HFFc6 (cell line): Measurements from ENCODE around the gene LMNTD2. TPM values are rescaled to one million over a fixed set of nuclear protein-coding genes. Genes with fewer than 3 reads are reported as not detected.

Experiments
- DNase-seq: peaks from one replicate; pipeline ENCODE4 v3.0.0-alpha.2; 2018
- H3K27ac Mint-ChIP-seq: 2 replicates; pipeline ENCODE4 v1.8.0; 2020; ENCODE audit warnings: mild to moderate bottlenecking, mixed read lengths
- H3K27me3 Mint-ChIP-seq: 2 replicates; pipeline ENCODE4 v1.8.0; 2021; ENCODE audit warnings: mild to moderate bottlenecking, moderate library complexity, mixed read lengths; ENCODE audit not compliant: insufficient read depth
- H3K36me3 Mint-ChIP-seq: 2 replicates; pipeline ENCODE4 v1.8.0; 2021; ENCODE audit warnings: low read depth, mixed read lengths
- H3K4me1 Mint-ChIP-seq: 2 replicates; pipeline ENCODE4 v1.8.0; 2020; ENCODE audit warnings: low read depth, mixed read lengths
- H3K4me3 Mint-ChIP-seq: 2 replicates; pipeline ENCODE4 v1.8.0; 2020; ENCODE audit warnings: mild to moderate bottlenecking, moderate library complexity, mixed read lengths
- H3K9me3 Mint-ChIP-seq: 2 replicates; pipeline ENCODE4 v1.8.0; 2020; ENCODE audit warnings: mild to moderate bottlenecking, mixed read lengths
- total RNA-seq, 6 experiments: library from RNA; stranded (reverse); fragmentation: NEBNext Ultra II Directional; extraction: Animal tissue kit (Norgen Biotek cat#: 25700); gene quantifications; 2 replicates in 1 of 6; 3 replicates in 5 of 6; pipeline ENCODE4 v1.2.3, GENCODE V29; 2021
- TF ChIP-seq, protein P1 (sequence below): fragments of 200-600 bp; sonication (generic); IDR thresholded peaks from 2 replicates; pipeline ENCODE4 v1.5.0; 2021; ENCODE audit warnings: antibody characterized with exemption, mild to moderate bottlenecking

Gene LMNTD2
- total RNA-seq, 6 experiments from 2014 or later, result 0.37 to 2.3 (median 0.97) TPM

- peak overlapping the region; percentile 79 for H3K4me3 Mint-ChIP-seq
- H3K36me3 Mint-ChIP-seq, result no peaks in the 10 kb centered on the region
- no peaks in the 10 kb centered on the region for H3K4me1 Mint-ChIP-seq
Measured at GRCh38 chr11:533586-534395, 26.7 kb downstream of the LMNTD2 start.

GRCh38 chr11:532986-533585 lies 27.5 kb downstream of the LMNTD2 start:
- DNase-seq, result no peak
- no peaks in the 10 kb centered on the region for H3K9me3 Mint-ChIP-seq
- no peak overlapping the region for H3K27ac Mint-ChIP-seq
- TF ChIP-seq, protein P1, sequence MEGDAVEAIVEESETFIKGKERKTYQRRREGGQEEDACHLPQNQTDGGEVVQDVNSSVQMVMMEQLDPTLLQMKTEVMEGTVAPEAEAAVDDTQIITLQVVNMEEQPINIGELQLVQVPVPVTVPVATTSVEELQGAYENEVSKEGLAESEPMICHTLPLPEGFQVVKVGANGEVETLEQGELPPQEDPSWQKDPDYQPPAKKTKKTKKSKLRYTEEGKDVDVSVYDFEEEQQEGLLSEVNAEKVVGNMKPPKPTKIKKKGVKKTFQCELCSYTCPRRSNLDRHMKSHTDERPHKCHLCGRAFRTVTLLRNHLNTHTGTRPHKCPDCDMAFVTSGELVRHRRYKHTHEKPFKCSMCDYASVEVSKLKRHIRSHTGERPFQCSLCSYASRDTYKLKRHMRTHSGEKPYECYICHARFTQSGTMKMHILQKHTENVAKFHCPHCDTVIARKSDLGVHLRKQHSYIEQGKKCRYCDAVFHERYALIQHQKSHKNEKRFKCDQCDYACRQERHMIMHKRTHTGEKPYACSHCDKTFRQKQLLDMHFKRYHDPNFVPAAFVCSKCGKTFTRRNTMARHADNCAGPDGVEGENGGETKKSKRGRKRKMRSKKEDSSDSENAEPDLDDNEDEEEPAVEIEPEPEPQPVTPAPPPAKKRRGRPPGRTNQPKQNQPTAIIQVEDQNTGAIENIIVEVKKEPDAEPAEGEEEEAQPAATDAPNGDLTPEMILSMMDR, result no peak
- no peaks in the 10 kb centered on the region for H3K4me1 Mint-ChIP-seq
- no peaks in the 10 kb centered on the region for H3K36me3 Mint-ChIP-seq
- peaks cover 2% of the 10 kb centered on the region for H3K27me3 Mint-ChIP-seq
- H3K4me3 Mint-ChIP-seq, result no peak overlapping the region

More at GRCh38 chr11:533586-534395, 26.7 kb downstream of the LMNTD2 start:
- DNase-seq, result no peak
- TF ChIP-seq, protein P1, result no peak
- Mint-ChIP-seq H3K27ac (no peak overlapping the region), H3K9me3 (no peaks in the 10 kb centered on the region), H3K27me3 (peaks cover 2% of the 10 kb centered on the region)

GRCh38 chr11:532527-532985 lies 28.0 kb downstream of the LMNTD2 start:
- H3K4me3 Mint-ChIP-seq, result no peak overlapping the region
- H3K27me3 Mint-ChIP-seq, result peaks cover 2% of the 10 kb centered on the region
- H3K27ac Mint-ChIP-seq, result no peak overlapping the region
- TF ChIP-seq, protein P1, result no peak
- DNase-seq, result no peak
- no peaks in the 10 kb centered on the region for H3K9me3 Mint-ChIP-seq
- no peaks in the 10 kb centered on the region for H3K4me1 Mint-ChIP-seq
- H3K36me3 Mint-ChIP-seq, result no peaks in the 10 kb centered on the region

- DNase-seq, result no peak
- no peak overlapping the region for H3K4me3 Mint-ChIP-seq
- no peak overlapping the region for H3K27ac Mint-ChIP-seq
- H3K4me1 Mint-ChIP-seq, result no peaks in the 10 kb centered on the region
- H3K36me3 Mint-ChIP-seq, result no peaks in the 10 kb centered on the region
- TF ChIP-seq, protein P1, result no peak
- H3K27me3 Mint-ChIP-seq, result peaks cover 2% of the 10 kb centered on the region
- H3K9me3 Mint-ChIP-seq, result no peaks in the 10 kb centered on the region
Measured at GRCh38 chr11:531919-532526, 28.5 kb downstream of the LMNTD2 start.

GRCh38 chr11:530960-531831 lies 29.3 kb downstream of the LMNTD2 start:
- Mint-ChIP-seq H3K27me3 (peaks cover 2% of the 10 kb centered on the region), H3K36me3 (no peaks in the 10 kb centered on the region), H3K4me1 (no peaks in the 10 kb centered on the region; the same call in 1 of the 2 replicates), H3K9me3 (no peaks in the 10 kb centered on the region), H3K27ac (no peak overlapping the region), H3K4me3 (no peak overlapping the region)
- TF ChIP-seq, protein P1, result no peak
- no peak for DNase-seq
